ENCODE measurements around the gene ARL17A.
"Not testable (repeated sequence)": the region's sequence is repeated elsewhere in the genome, so short reads cannot be mapped to it uniquely, and the experiment has no call there.

The ARL17A gene

GRCh38 chr17:46534716-46535115, 44.8 kb downstream of the ARL17A start:
- not testable (repeated sequence) for H3K36me3 ChIP-seq (ENCODE audit: low read depth); H3K4me1 ChIP-seq (ENCODE audit: insufficient read depth, poor library complexity, severe bottlenecking); H3K27ac ChIP-seq (ENCODE audit: poor library complexity, severe bottlenecking); H3K4me3 ChIP-seq (ENCODE audit: severe bottlenecking); H3K27me3 ChIP-seq (ENCODE audit: insufficient read depth, poor library complexity, severe bottlenecking); ATAC-seq (ENCODE audit: low read depth); H3K9me3 ChIP-seq (ENCODE audit: severe bottlenecking)
- DNase-seq (ENCODE audit: low spot score): peak; percentile 30

GRCh38 chr17:46512168-46512567, 67.3 kb downstream of the ARL17A start, which contains the start of gene LRRC37A2:
LRRC37A2 (plus strand) TSS chr17:46512468; CDS start chr17:46512713, 245 bp downstream.
- not testable (repeated sequence) for H3K9me3 ChIP-seq (ENCODE audit: severe bottlenecking); H3K4me3 ChIP-seq (ENCODE audit: severe bottlenecking); H3K4me1 ChIP-seq (ENCODE audit: insufficient read depth, poor library complexity, severe bottlenecking); DNase-seq (ENCODE audit: low spot score); H3K27me3 ChIP-seq (ENCODE audit: insufficient read depth, poor library complexity, severe bottlenecking); H3K36me3 ChIP-seq (ENCODE audit: low read depth); H3K27ac ChIP-seq (ENCODE audit: poor library complexity, severe bottlenecking); ATAC-seq (ENCODE audit: low read depth)

GRCh38 chr17:46505896-46506295, 73.6 kb downstream of the ARL17A start:
- DNase-seq (ENCODE audit: low spot score); H3K9me3 ChIP-seq (ENCODE audit: severe bottlenecking); H3K27ac ChIP-seq (ENCODE audit: poor library complexity, severe bottlenecking); H3K4me1 ChIP-seq (ENCODE audit: insufficient read depth, poor library complexity, severe bottlenecking); H3K36me3 ChIP-seq (ENCODE audit: low read depth); H3K4me3 ChIP-seq (ENCODE audit: severe bottlenecking); ATAC-seq (ENCODE audit: low read depth); H3K27me3 ChIP-seq (ENCODE audit: insufficient read depth, poor library complexity, severe bottlenecking): not testable (repeated sequence)

GRCh38 chr17:46499437-46500139, 79.9 kb downstream of the ARL17A start:
- H3K27ac ChIP-seq (ENCODE audit: poor library complexity, severe bottlenecking); H3K4me3 ChIP-seq (ENCODE audit: severe bottlenecking); H3K27me3 ChIP-seq (ENCODE audit: insufficient read depth, poor library complexity, severe bottlenecking); H3K4me1 ChIP-seq (ENCODE audit: insufficient read depth, poor library complexity, severe bottlenecking); ATAC-seq (ENCODE audit: low read depth); H3K36me3 ChIP-seq (ENCODE audit: low read depth); H3K9me3 ChIP-seq (ENCODE audit: severe bottlenecking); DNase-seq (ENCODE audit: low spot score): not testable (repeated sequence)

- not testable (repeated sequence) for H3K27me3 ChIP-seq (ENCODE audit: insufficient read depth, poor library complexity, severe bottlenecking); H3K9me3 ChIP-seq (ENCODE audit: severe bottlenecking)
Observed at GRCh38 chr17:46492021-46492420, 87.5 kb downstream of the ARL17A start.

GRCh38 chr17:46481310-46481709, 98.2 kb downstream of the ARL17A start:
- not testable (repeated sequence) for H3K27ac ChIP-seq (ENCODE audit: poor library complexity, severe bottlenecking)

More at GRCh38 chr17:46492021-46492420, 87.5 kb downstream of the ARL17A start:
- not testable (repeated sequence) for H3K4me1 ChIP-seq (ENCODE audit: insufficient read depth, poor library complexity, severe bottlenecking); ATAC-seq (ENCODE audit: low read depth); DNase-seq (ENCODE audit: low spot score); H3K4me3 ChIP-seq (ENCODE audit: severe bottlenecking); H3K27ac ChIP-seq (ENCODE audit: poor library complexity, severe bottlenecking); H3K36me3 ChIP-seq (ENCODE audit: low read depth)

GRCh38 chr17:46478823-46479222, 100.7 kb downstream of the ARL17A start:
- H3K27ac ChIP-seq (ENCODE audit: poor library complexity, severe bottlenecking); ATAC-seq (ENCODE audit: low read depth); H3K4me3 ChIP-seq (ENCODE audit: severe bottlenecking); H3K36me3 ChIP-seq (ENCODE audit: low read depth); DNase-seq (ENCODE audit: low spot score); H3K27me3 ChIP-seq (ENCODE audit: insufficient read depth, poor library complexity, severe bottlenecking); H3K9me3 ChIP-seq (ENCODE audit: severe bottlenecking); H3K4me1 ChIP-seq (ENCODE audit: insufficient read depth, poor library complexity, severe bottlenecking): not testable (repeated sequence)

More at GRCh38 chr17:46481310-46481709, 98.2 kb downstream of the ARL17A start:
- H3K9me3 ChIP-seq (ENCODE audit: severe bottlenecking); ATAC-seq (ENCODE audit: low read depth); H3K4me3 ChIP-seq (ENCODE audit: severe bottlenecking); H3K36me3 ChIP-seq (ENCODE audit: low read depth); H3K27me3 ChIP-seq (ENCODE audit: insufficient read depth, poor library complexity, severe bottlenecking); H3K4me1 ChIP-seq (ENCODE audit: insufficient read depth, poor library complexity, severe bottlenecking); DNase-seq (ENCODE audit: low spot score): not testable (repeated sequence)

GRCh38 chr17:46475583-46475982, 103.9 kb downstream of the ARL17A start:
- DNase-seq (ENCODE audit: low spot score); H3K4me3 ChIP-seq (ENCODE audit: severe bottlenecking); H3K9me3 ChIP-seq (ENCODE audit: severe bottlenecking); H3K36me3 ChIP-seq (ENCODE audit: low read depth); H3K4me1 ChIP-seq (ENCODE audit: insufficient read depth, poor library complexity, severe bottlenecking); H3K27me3 ChIP-seq (ENCODE audit: insufficient read depth, poor library complexity, severe bottlenecking); ATAC-seq (ENCODE audit: low read depth); H3K27ac ChIP-seq (ENCODE audit: poor library complexity, severe bottlenecking): not testable (repeated sequence)

- ATAC-seq (ENCODE audit: low read depth): peak; percentile 51; the same call in 1 of the 3 replicates
- DNase-seq (ENCODE audit: low spot score); H3K36me3 ChIP-seq (ENCODE audit: low read depth); H3K4me1 ChIP-seq (ENCODE audit: insufficient read depth, poor library complexity, severe bottlenecking); H3K4me3 ChIP-seq (ENCODE audit: severe bottlenecking); H3K27me3 ChIP-seq (ENCODE audit: insufficient read depth, poor library complexity, severe bottlenecking); H3K27ac ChIP-seq (ENCODE audit: poor library complexity, severe bottlenecking); H3K9me3 ChIP-seq (ENCODE audit: severe bottlenecking): not testable (repeated sequence)
Observed at GRCh38 chr17:46474489-46474888, 105.0 kb downstream of the ARL17A start.

- H3K36me3 ChIP-seq (ENCODE audit: low read depth); ATAC-seq (ENCODE audit: low read depth): not testable (repeated sequence)
Observed at GRCh38 chr17:46467618-46468017, 111.9 kb downstream of the ARL17A start.

More at GRCh38 chr17:46467618-46468017, 111.9 kb downstream of the ARL17A start:
- not testable (repeated sequence) for H3K27me3 ChIP-seq (ENCODE audit: insufficient read depth, poor library complexity, severe bottlenecking); H3K9me3 ChIP-seq (ENCODE audit: severe bottlenecking); H3K27ac ChIP-seq (ENCODE audit: poor library complexity, severe bottlenecking); DNase-seq (ENCODE audit: low spot score); H3K4me3 ChIP-seq (ENCODE audit: severe bottlenecking); H3K4me1 ChIP-seq (ENCODE audit: insufficient read depth, poor library complexity, severe bottlenecking)

All from RWPE2 (cell line).